GM12875 (cell line): Measurements from ENCODE around the gene PARD3B.

Experiments
- H3K4me3 ChIP-seq: one replicate; pipeline ENCODE4 v1.5.1; 2011; ENCODE audit warnings: low read depth, low read length, control low read depth
- CTCF ChIP-seq: IDR thresholded peaks from 2 replicates; pipeline ENCODE4 v1.5.1; 2011; ENCODE audit warnings: low read depth, mild to moderate bottlenecking, control low read depth, inconsistent platforms, low read length, moderate library complexity, borderline replicate concordance; ENCODE audit not compliant: insufficient read depth

The PARD3B gene

GRCh38 chr2:204897561-204897960 is 352.3 kb downstream of the PARD3B start:
- no peak for TF ChIP-seq CTCF
- H3K4me3 ChIP-seq = no peak overlapping the region

GRCh38 chr2:204898928-204899640 is 353.8 kb downstream of the PARD3B start:
- TF ChIP-seq CTCF = no peak
- H3K4me3 ChIP-seq = no peak overlapping the region

GRCh38 chr2:204899983-204900382 is 354.7 kb downstream of the PARD3B start:
- no peak for TF ChIP-seq CTCF

GRCh38 chr2:204900487-204900886 is 355.2 kb downstream of the PARD3B start:
- H3K4me3 ChIP-seq = no peak overlapping the region
- TF ChIP-seq CTCF = no peak

More at GRCh38 chr2:204899983-204900382, 354.7 kb downstream of the PARD3B start:
- no peak overlapping the region for H3K4me3 ChIP-seq

GRCh38 chr2:204900910-204901309 is 355.6 kb downstream of the PARD3B start:
- TF ChIP-seq CTCF = no peak

GRCh38 chr2:204901591-204901990 is 356.3 kb downstream of the PARD3B start:
- TF ChIP-seq CTCF = no peak
- no peak overlapping the region for H3K4me3 ChIP-seq

More at GRCh38 chr2:204900910-204901309, 355.6 kb downstream of the PARD3B start:
- no peak overlapping the region for H3K4me3 ChIP-seq

- no peak for TF ChIP-seq CTCF
- H3K4me3 ChIP-seq = no peak overlapping the region
These were observed 364.5 kb downstream of the PARD3B start for GRCh38 chr2:204909791-204910190.
